ENCODE results near the gene MICAL1. TPM values are rescaled to one million over a fixed set of nuclear protein-coding genes. Genes with fewer than 3 reads are reported as not detected.

MICAL1 gene
- total and polyA plus RNA-seq, 2 donors (not counting 3 experiments of a cell fraction or from before 2014, with no cell fraction given): 36.5 to 39.4 TPM

DNA sequence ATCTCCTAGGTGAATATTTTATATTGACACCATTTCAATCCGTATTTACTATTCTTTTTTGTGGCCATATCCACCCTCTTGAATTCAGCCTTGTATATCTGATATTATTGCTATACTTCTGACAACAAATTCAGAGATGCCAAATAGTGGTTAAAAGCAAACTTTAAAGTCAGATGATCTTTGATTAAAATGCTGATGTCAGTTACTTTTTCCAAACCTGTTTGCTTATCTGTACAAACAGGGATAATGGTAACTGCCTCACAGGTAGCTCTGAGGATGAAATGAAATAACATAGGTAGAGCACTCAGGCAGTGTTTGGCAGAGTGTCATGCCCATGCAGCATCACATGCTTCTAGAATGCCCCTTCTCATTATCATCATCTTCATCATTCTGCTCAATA lies 34.4 kb downstream of the MICAL1 start:
- CTCF ChIA-PET: interaction anchor here (0.9 kb wide), 1 partner anchor 29 kb away, joined by 3 read pairs; no protein-coding TSS in a partner anchor
- peaks cover 0 to 4% of the 10 kb centered on the region in 2 experiments for H3K27me3 ChIP-seq (ENCODE audit: control insufficient read depth in 2 of 2, insufficient read depth in 2 of 2, low read length in 2 of 2)
- H3K4me1 ChIP-seq (ENCODE audit: control insufficient read depth, extremely low read depth, insufficient read depth, low read length): no peaks in the 10 kb centered on the region
- POLR2A ChIA-PET: no interaction called here
- no peaks in the 10 kb centered on the region for H3K9me3 ChIP-seq (replicated peaks; ENCODE audit: control insufficient read depth, insufficient read depth, low read length)
- no peak overlapping the region for H3K27ac ChIP-seq (ENCODE audit: insufficient read depth, low read depth, low read length)
- dilution Hi-C loops (cut with MboI; ENCODE audit: extremely low pct_ligation_motif_present, low sequenced_read_pairs): no loop called here
- no peak overlapping the region for H3K4me3 ChIP-seq (replicated peaks in 1 of 3; ENCODE audit: insufficient read depth in 1 of 3, low read depth in 1 of 3, low read length in 3 of 3)
- TF ChIP-seq MYC (IDR thresholded peaks at IDR 0.05; ENCODE audit: low read depth, low read length) (no peak), POLR2A (IDR thresholded peaks at IDR 0.05; ENCODE audit: low read depth, low read length) (no peak), POLR2AphosphoS5 (IDR thresholded peaks at IDR 0.05; ENCODE audit: insufficient read depth, low read depth, low read length) (no peak), JUN (IDR thresholded peaks at IDR 0.05; ENCODE audit: borderline replicate concordance, insufficient read depth, insufficient read length, low read depth) (no peak), GATA2 (IDR thresholded peaks at IDR 0.05; ENCODE audit: insufficient read depth, insufficient read length, low read depth, low read length) (no peak), EZH2 (IDR thresholded peaks at IDR 0.05; ENCODE audit: borderline replicate concordance, low read depth, low read length, severe bottlenecking) (no peak), FOS (IDR thresholded peaks at IDR 0.05; ENCODE audit: borderline replicate concordance, insufficient read depth, low read length) (no peak)
- TF ChIP-seq, protein P1, sequence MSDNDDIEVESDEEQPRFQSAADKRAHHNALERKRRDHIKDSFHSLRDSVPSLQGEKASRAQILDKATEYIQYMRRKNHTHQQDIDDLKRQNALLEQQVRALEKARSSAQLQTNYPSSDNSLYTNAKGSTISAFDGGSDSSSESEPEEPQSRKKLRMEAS (IDR thresholded peaks at IDR 0.05; ENCODE audit: insufficient read depth, insufficient read length): no peak
- TF ChIP-seq, protein P2, sequence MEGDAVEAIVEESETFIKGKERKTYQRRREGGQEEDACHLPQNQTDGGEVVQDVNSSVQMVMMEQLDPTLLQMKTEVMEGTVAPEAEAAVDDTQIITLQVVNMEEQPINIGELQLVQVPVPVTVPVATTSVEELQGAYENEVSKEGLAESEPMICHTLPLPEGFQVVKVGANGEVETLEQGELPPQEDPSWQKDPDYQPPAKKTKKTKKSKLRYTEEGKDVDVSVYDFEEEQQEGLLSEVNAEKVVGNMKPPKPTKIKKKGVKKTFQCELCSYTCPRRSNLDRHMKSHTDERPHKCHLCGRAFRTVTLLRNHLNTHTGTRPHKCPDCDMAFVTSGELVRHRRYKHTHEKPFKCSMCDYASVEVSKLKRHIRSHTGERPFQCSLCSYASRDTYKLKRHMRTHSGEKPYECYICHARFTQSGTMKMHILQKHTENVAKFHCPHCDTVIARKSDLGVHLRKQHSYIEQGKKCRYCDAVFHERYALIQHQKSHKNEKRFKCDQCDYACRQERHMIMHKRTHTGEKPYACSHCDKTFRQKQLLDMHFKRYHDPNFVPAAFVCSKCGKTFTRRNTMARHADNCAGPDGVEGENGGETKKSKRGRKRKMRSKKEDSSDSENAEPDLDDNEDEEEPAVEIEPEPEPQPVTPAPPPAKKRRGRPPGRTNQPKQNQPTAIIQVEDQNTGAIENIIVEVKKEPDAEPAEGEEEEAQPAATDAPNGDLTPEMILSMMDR (IDR thresholded peaks at IDR 0.05; ENCODE audit: extremely low read depth in 1 of 2, insufficient read depth in 1 of 2, low read depth in 1 of 2, low read length in 2 of 2): no peak
- DNase-seq (ENCODE audit: low read depth, low spot score): no peak
- H3K9me1 ChIP-seq (replicated peaks; ENCODE audit: control insufficient read depth, extremely low read depth, insufficient read depth, low read length): no peaks in the 10 kb centered on the region
- no peak overlapping the region for H2AFZ ChIP-seq (ENCODE audit: low read depth, low read length)
- H4K20me1 ChIP-seq (replicated peaks; ENCODE audit: control insufficient read depth, extremely low read depth, insufficient read depth, low read length): no peaks in the 10 kb centered on the region
- H3K36me3 ChIP-seq (ENCODE audit: control insufficient read depth in 2 of 2, extremely low read depth in 1 of 2, insufficient read depth in 2 of 2, low read length in 2 of 2): no peaks in the 10 kb centered on the region
- no peak for FAIRE-seq
- no peaks in the 10 kb centered on the region for H3K79me2 ChIP-seq (ENCODE audit: control insufficient read depth, insufficient read depth, low read length)
- no TSS peak for BruUV-seq (replicated peaks)
- H3K9ac ChIP-seq (replicated peaks; ENCODE audit: extremely low read depth, insufficient read depth, low read length): no peak overlapping the region
- intact Hi-C loops (cut with micrococcal nuclease): no loop called here
- H3K4me2 ChIP-seq (ENCODE audit: insufficient read depth, low read length): no peak overlapping the region
